Ureter (tissue), 1 donor: ENCODE results near the gene PSEN2. TPM values are rescaled to one million over a fixed set of nuclear protein-coding genes. Genes with fewer than 3 reads are reported as not detected.

Source experiments
- total RNA-seq: library from RNA; stranded (reverse); gene quantifications from one replicate; pipeline ENCODE4 v1.2.4, GENCODE V29; 2023
- donor health status: DM: yes; HTN: yes; CAD: no.

Gene PSEN2
- total RNA-seq, 1 donor from 2014 or later, result 29.1 TPM

Other genes with a start within 250 kb of the PSEN2 start
- 29.4 TPM for gene ITPKB, start 131.3 kb upstream of the PSEN2 start, total RNA-seq
- 32.7 TPM for gene COQ8A, start 69.7 kb downstream of the PSEN2 start, total RNA-seq